Measurements from ENCODE around the gene OGFOD1. TPM values are rescaled to one million over a fixed set of nuclear protein-coding genes. Genes with fewer than 3 reads are reported as not detected.

Gene OGFOD1
- total RNA-seq, 1 donor, result 95.0 TPM

- H3K4me3 ChIP-seq (ENCODE audit: low read depth, low read length), result no peak overlapping the region
- DNase-seq (ENCODE audit: low read depth), result no peak
- TF ChIP-seq CTCF (IDR thresholded peaks at IDR 0.05; ENCODE audit: insufficient read depth, low read length), result no peak
Observed at GRCh38 chr16:56510544-56510943, 59.2 kb downstream of the OGFOD1 start.

GRCh38 chr16:56512025-56512424 lies 60.7 kb downstream of the OGFOD1 start:
- no peak for TF ChIP-seq CTCF (IDR thresholded peaks at IDR 0.05; ENCODE audit: insufficient read depth, low read length)

DNA sequence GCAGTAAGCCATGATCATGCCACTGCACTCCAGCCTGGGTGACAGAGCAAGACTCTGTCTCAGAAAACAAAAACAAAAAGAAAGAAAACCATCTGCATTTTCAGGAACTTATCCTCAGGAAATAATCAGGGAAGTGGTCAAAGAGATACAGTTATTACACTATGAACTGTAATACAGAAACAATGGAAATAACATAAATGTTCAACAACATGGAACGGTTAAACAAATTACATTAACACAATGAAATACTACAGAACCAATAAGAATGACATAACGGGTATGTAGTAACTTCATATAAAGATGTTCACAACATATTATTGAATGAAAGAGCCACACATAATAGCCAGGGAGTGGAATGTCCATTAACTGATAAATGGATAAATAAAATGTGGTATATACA lies 61.7 kb downstream of the OGFOD1 start:
- no peak overlapping the region for H3K4me3 ChIP-seq (ENCODE audit: low read depth, low read length)
- no peak for DNase-seq (ENCODE audit: low read depth)
- no peak for TF ChIP-seq CTCF (IDR thresholded peaks at IDR 0.05; ENCODE audit: insufficient read depth, low read length)

More at GRCh38 chr16:56512025-56512424, 60.7 kb downstream of the OGFOD1 start:
- no peak for DNase-seq (ENCODE audit: low read depth)
- H3K4me3 ChIP-seq (ENCODE audit: low read depth, low read length), result no peak overlapping the region

- H3K4me3 ChIP-seq (ENCODE audit: low read depth, low read length), result no peak overlapping the region
- peak; percentile 79 for DNase-seq (ENCODE audit: low read depth)
- TF ChIP-seq CTCF (IDR thresholded peaks at IDR 0.05; ENCODE audit: insufficient read depth, low read length), result peak; percentile 75
Observed at GRCh38 chr16:56513972-56514371, 62.6 kb downstream of the OGFOD1 start.

GRCh38 chr16:56514845-56515244 lies 63.5 kb downstream of the OGFOD1 start:
- no peak for TF ChIP-seq CTCF (IDR thresholded peaks at IDR 0.05; ENCODE audit: insufficient read depth, low read length)
- H3K4me3 ChIP-seq (ENCODE audit: low read depth, low read length), result no peak overlapping the region
- no peak for DNase-seq (ENCODE audit: low read depth)

DNA sequence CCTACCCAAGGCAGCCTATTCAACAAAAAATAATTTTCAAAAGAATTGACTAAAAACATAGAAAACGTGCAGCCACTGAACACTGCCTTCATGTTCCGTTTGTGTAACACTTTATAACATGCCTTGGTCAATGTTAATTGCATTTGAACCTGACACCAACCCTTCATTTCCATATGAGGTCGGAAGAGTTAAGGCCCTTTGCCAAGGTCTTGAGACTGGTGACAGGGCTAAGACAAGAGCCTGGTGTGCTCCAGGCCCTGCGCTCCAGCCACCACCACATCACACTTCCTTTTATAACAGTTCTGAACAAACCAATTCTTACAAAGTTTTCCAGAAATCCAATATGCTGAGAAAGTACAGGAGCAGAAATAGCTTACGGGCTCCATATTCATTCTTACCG lies 64.3 kb downstream of the OGFOD1 start:
- no peak for TF ChIP-seq CTCF (IDR thresholded peaks at IDR 0.05; ENCODE audit: insufficient read depth, low read length)
- no peak for DNase-seq (ENCODE audit: low read depth)
- no peak overlapping the region for H3K4me3 ChIP-seq (ENCODE audit: low read depth, low read length)

- no peak overlapping the region for H3K4me3 ChIP-seq (ENCODE audit: low read depth, low read length)
- no peak for TF ChIP-seq CTCF (IDR thresholded peaks at IDR 0.05; ENCODE audit: insufficient read depth, low read length)
- no peak for DNase-seq (ENCODE audit: low read depth)
Observed at GRCh38 chr16:56517206-56517605, 65.9 kb downstream of the OGFOD1 start.

Data from fibroblast of the aortic adventitia (primary cell).